ENCODE results near the gene LRRC8E. TPM values are rescaled to one million over a fixed set of nuclear protein-coding genes. Genes with fewer than 3 reads are reported as not detected.
A peak's percentile ranks its signal among the peaks of the same experiment; 100 is the strongest.

Gene LRRC8E
- total RNA-seq, 1 experiment from 2014 or later, result 10.3 TPM

GRCh38 chr19:7942981-7943443, 54.7 kb downstream of the LRRC8E start:
- TF ChIP-seq CTCF (IDR thresholded peaks at IDR 0.05; ENCODE audit: unreplicated experiment), result no peak
- H3K4me1 Mint-ChIP-seq (ENCODE audit: insufficient read depth, unreplicated experiment), result peaks cover 11% of the 10 kb centered on the region
- H3K9me3 Mint-ChIP-seq (ENCODE audit: unreplicated experiment), result no peaks in the 10 kb centered on the region
- peak overlapping the region; percentile 94 for H3K4me3 Mint-ChIP-seq (ENCODE audit: unreplicated experiment)
- ChIA-PET CTCF (interaction anchor here (0.9 to 4.3 kb wide), 21 partner anchors 8 to 762 kb away, joined by 3 to 47 read pairs (median 9); partner anchors contain the start of genes ELAVL1 and SNAPC2), POLR2A (interaction anchor here (0.6 to 4.9 kb wide), 19 partner anchors 10 to 378 kb away, joined by 3 to 82 read pairs (median 5); partner anchors contain the start of genes ELAVL1, MAP2K7, NDUFA7 and PET100)
- TSS peak; percentile 34 for BruUV-seq (replicated peaks)
- H3K27me3 Mint-ChIP-seq (ENCODE audit: insufficient read depth, unreplicated experiment), result no peaks in the 10 kb centered on the region
- H3K36me3 Mint-ChIP-seq (ENCODE audit: insufficient read depth, unreplicated experiment), result peaks cover 41% of the 10 kb centered on the region
- intact Hi-C loops (cut with micrococcal nuclease), result loop anchor here (5.0 kb wide), 2 partner anchors 44 to 214 kb away; no protein-coding TSS in a partner anchor
- peak overlapping the region; percentile 97 for H3K27ac Mint-ChIP-seq (ENCODE audit: low read depth, unreplicated experiment)
- DNase-seq (ENCODE audit: unreplicated experiment), result no peak

DNA sequence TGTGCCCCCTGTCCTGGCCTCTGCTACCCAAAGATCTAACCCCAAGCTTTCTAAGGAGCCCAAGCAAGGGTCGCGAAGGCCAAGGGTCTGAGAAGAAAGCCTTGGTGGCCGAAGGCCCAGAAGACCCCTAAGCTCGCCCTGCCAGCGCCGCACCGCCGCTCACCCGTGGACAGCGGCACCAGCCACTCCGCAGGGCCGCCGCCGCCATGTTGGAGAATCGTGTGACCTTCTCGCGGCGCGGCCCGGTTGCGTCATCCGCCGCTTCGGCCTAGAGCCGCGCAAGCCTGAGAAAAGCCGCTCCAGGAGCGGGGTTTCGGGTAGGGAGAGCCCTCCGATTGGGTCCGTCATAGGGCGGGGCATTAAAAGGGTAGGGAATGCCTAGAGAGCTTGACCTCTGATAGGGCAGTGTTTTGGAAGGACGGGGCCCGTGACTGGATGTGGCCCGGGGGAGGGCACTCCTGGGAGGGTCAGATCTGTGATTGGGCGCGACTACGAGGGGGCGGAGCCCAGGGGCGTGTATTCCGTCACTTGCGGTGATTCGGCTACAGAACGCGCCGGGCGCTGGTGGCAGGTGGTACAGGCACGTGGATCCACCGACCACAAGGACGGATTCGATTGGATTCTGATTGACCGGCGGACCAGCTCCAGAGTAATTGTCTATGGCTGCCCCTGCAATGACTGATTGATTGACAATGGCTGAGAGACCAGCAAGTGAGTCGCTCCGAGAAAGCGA, 55.3 kb downstream of the LRRC8E start, which contains the start of gene TIMM44:
Gene TIMM44, minus strand, starts transcription at position 223 of the 733 bp plus-strand sequence. Its CDS starts 15 bp downstream, at position 208.
- intact Hi-C loops (cut with micrococcal nuclease), result loop anchor here (1.0 to 5.0 kb wide), 4 partner anchors 44 to 310 kb away; no protein-coding TSS in a partner anchor
- H3K4me1 Mint-ChIP-seq (ENCODE audit: insufficient read depth, unreplicated experiment), result peaks cover 11% of the 10 kb centered on the region
- peak; percentile 100 for DNase-seq (ENCODE audit: unreplicated experiment)
- ChIA-PET CTCF (interaction anchor here (0.6 to 4.3 kb wide), 38 partner anchors 8 to 841 kb away, joined by 3 to 47 read pairs (median 6); partner anchors contain the start of genes ELAVL1 and SNAPC2), POLR2A (interaction anchor here (0.5 to 4.9 kb wide), 32 partner anchors 9 to 1878 kb away, joined by 3 to 82 read pairs (median 4); partner anchors contain the start of genes ELAVL1, MAP2K7, NDUFA7 and PET100)
- H3K4me3 Mint-ChIP-seq (ENCODE audit: unreplicated experiment), result peak within 1 kb of the TSS; percentile 94
- H3K9me3 Mint-ChIP-seq (ENCODE audit: unreplicated experiment), result no peaks in the 10 kb centered on the region
- no peaks in the 10 kb centered on the region for H3K27me3 Mint-ChIP-seq (ENCODE audit: insufficient read depth, unreplicated experiment)
- peaks cover 35% of the 10 kb centered on the region for H3K36me3 Mint-ChIP-seq (ENCODE audit: insufficient read depth, unreplicated experiment)
- H3K27ac Mint-ChIP-seq (ENCODE audit: low read depth, unreplicated experiment), result peak within 1 kb of the TSS; percentile 97
- no peak for TF ChIP-seq CTCF (IDR thresholded peaks at IDR 0.05; ENCODE audit: unreplicated experiment)
- BruUV-seq (replicated peaks), result no TSS peak

- BruUV-seq (replicated peaks), result TSS peak; percentile 89
- Mint-ChIP-seq H3K27me3 (ENCODE audit: insufficient read depth, unreplicated experiment) (no peaks in the 10 kb centered on the region), H3K4me3 (ENCODE audit: unreplicated experiment) (peak overlapping the region; percentile 94), H3K27ac (ENCODE audit: low read depth, unreplicated experiment) (peak overlapping the region; percentile 97), H3K36me3 (ENCODE audit: insufficient read depth, unreplicated experiment) (peaks cover 29% of the 10 kb centered on the region), H3K4me1 (ENCODE audit: insufficient read depth, unreplicated experiment) (peaks cover 11% of the 10 kb centered on the region), H3K9me3 (ENCODE audit: unreplicated experiment) (no peaks in the 10 kb centered on the region)
- CTCF ChIA-PET, result interaction anchor here (0.6 to 4.3 kb wide), 44 partner anchors 9 to 842 kb away, joined by 3 to 47 read pairs (median 5); partner anchors contain the start of genes ELAVL1 and SNAPC2
- TF ChIP-seq CTCF (IDR thresholded peaks at IDR 0.05; ENCODE audit: unreplicated experiment), result peak; percentile 81
- peak; percentile 97 for DNase-seq (ENCODE audit: unreplicated experiment)
- intact Hi-C loops (cut with micrococcal nuclease), result loop anchor here (1.0 to 5.0 kb wide), 4 partner anchors 43 to 309 kb away; no protein-coding TSS in a partner anchor
- POLR2A ChIA-PET, result interaction anchor here (0.5 to 4.9 kb wide), 30 partner anchors 8 to 1877 kb away, joined by 3 to 82 read pairs (median 4); partner anchors contain the start of genes ELAVL1, MAP2K7, NDUFA7 and RPS28
These were observed 56.0 kb downstream of the LRRC8E start for GRCh38 chr19:7944177-7944761.

Measured in MCF 10A (cell line).